Measurements from ENCODE around the gene PPP1R13L. TPM values are rescaled to one million over a fixed set of nuclear protein-coding genes. Genes with fewer than 3 reads are reported as not detected.

PPP1R13L gene
- total and polyA plus RNA-seq, 2 donors, result 1.7 to 41.6 TPM

DNA sequence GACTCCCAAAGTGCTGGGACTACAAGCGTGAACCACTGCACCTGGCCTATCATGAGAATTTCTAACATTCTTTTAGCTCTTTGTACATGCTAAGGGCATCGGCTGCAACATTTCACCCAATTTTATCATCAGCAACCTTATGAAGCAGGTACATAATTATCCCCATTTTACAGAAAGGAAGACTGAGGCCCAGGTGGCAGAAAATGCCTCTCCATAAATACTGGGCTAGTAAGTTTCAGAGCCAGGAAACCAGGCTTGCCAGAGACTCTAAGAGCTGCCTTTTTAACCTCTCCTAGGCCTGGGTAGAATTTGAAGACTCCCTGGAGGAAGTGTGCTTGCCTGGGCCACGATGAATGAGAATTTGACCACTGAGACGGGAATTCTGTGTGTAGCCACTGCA lies 36.7 kb downstream of the PPP1R13L start:
- Histone ChIP-seq H3K36me3 (ENCODE audit: control insufficient read depth in 2 of 2, insufficient read depth in 2 of 2, low read length in 1 of 2) (peaks cover 12 to 18% of the 10 kb centered on the region in 2 donors), H3K27me3 (ENCODE audit: control insufficient read depth in 2 of 2, insufficient read depth in 1 of 2, low read length in 1 of 2) (no peaks in the 10 kb centered on the region), H3K4me3 (ENCODE audit: low read length in 2 of 2) (no peak overlapping the region), H3K27ac (ENCODE audit: low read depth in 1 of 2, low read length in 1 of 2) (no peak overlapping the region), H3K9me3 (ENCODE audit: control insufficient read depth in 2 of 2, insufficient read depth in 1 of 2, low read length in 1 of 2) (no peaks in the 10 kb centered on the region), H3K4me1 (ENCODE audit: control insufficient read depth in 2 of 2, insufficient read depth in 2 of 2, low read length in 2 of 2) (peaks cover 0 to 5% of the 10 kb centered on the region in 2 donors)
- DNase-seq (ENCODE audit: low read depth in 6 of 9, low spot score in 9 of 9), result no peak
- 99% methylated on average over 4 of the region's 4 CpGs for WGBS

DNA sequence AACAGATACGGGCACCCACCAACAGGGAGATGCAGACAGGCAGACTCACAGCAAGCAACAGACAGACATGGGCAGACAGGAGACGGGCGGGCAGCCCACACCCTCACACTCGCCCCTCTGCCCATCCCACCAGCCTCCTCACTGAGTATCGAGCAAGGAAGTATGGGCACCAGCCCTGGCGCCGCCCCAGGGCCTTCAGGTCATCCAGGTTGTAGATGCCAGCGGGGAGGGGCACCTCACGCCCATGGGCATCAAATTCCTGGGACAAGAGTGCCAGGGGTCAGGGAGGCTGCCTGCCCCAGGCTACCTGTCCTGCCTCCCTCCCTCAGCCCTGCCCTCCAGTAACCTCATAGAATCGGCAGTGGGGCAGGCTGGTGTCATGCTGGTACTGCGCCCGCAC lies 40.2 kb downstream of the PPP1R13L start:
- no peak overlapping the region for H3K4me3 ChIP-seq (ENCODE audit: low read length in 2 of 2)
- no peaks in the 10 kb centered on the region for H3K27me3 ChIP-seq (ENCODE audit: control insufficient read depth in 2 of 2, insufficient read depth in 1 of 2, low read length in 1 of 2)
- no peak overlapping the region for H3K27ac ChIP-seq (ENCODE audit: low read depth in 1 of 2, low read length in 1 of 2)
- peaks cover 22 to 36% of the 10 kb centered on the region in 2 donors for H3K36me3 ChIP-seq (ENCODE audit: control insufficient read depth in 2 of 2, insufficient read depth in 2 of 2, low read length in 1 of 2)
- H3K4me1 ChIP-seq (ENCODE audit: control insufficient read depth in 2 of 2, insufficient read depth in 2 of 2, low read length in 2 of 2), result no peaks in the 10 kb centered on the region
- 94% methylated on average over 12 of the region's 12 CpGs for whole genome bisulfite sequencing
- no peak for DNase-seq (ENCODE audit: low read depth in 6 of 9, low spot score in 9 of 9)
- no peaks in the 10 kb centered on the region for H3K9me3 ChIP-seq (ENCODE audit: control insufficient read depth in 2 of 2, insufficient read depth in 1 of 2, low read length in 1 of 2)

DNA sequence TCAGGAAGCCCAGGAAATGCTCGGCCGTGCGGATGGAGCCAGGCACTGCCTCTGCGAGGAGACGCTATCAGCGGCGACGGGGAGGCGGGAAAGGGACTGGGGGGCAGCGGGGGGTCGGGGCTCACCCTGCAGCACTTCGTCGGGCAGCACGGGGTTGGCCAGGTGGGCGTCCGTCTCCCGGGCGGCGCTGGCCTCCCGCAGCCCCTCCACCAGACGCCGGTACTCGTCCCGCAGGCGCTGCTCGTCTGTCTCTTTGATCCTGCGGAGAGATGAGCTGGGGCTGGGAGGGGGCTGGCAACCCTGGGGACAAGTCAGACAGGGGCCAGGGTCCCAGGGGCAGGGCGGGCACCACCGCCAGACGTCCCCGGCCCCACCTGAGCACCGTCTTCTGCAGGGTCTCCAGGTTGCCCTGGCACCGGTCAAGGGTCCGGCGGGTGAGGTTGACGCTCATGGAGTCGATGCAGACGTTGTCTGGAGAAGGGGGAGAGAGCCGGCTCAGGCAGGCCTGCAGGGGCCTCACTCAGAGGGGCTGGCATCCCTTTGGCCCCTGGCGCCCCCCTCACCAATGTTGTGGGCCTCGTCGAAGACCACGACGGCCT lies 40.9 kb downstream of the PPP1R13L start:
- Histone ChIP-seq H3K36me3 (ENCODE audit: control insufficient read depth in 2 of 2, insufficient read depth in 2 of 2, low read length in 1 of 2) (peaks cover 28 to 36% of the 10 kb centered on the region in 2 donors), H3K9me3 (ENCODE audit: control insufficient read depth in 2 of 2, insufficient read depth in 1 of 2, low read length in 1 of 2) (no peaks in the 10 kb centered on the region), H3K27me3 (ENCODE audit: control insufficient read depth in 2 of 2, insufficient read depth in 1 of 2, low read length in 1 of 2) (no peaks in the 10 kb centered on the region), H3K27ac (ENCODE audit: low read depth in 1 of 2, low read length in 1 of 2) (no peak overlapping the region), H3K4me3 (ENCODE audit: low read length in 2 of 2) (no peak overlapping the region), H3K4me1 (ENCODE audit: control insufficient read depth in 2 of 2, insufficient read depth in 2 of 2, low read length in 2 of 2) (no peaks in the 10 kb centered on the region)
- WGBS, result 95% methylated on average over 44 of the region's 44 CpGs
- no peak for DNase-seq (ENCODE audit: low read depth in 6 of 9, low spot score in 9 of 9)

DNA sequence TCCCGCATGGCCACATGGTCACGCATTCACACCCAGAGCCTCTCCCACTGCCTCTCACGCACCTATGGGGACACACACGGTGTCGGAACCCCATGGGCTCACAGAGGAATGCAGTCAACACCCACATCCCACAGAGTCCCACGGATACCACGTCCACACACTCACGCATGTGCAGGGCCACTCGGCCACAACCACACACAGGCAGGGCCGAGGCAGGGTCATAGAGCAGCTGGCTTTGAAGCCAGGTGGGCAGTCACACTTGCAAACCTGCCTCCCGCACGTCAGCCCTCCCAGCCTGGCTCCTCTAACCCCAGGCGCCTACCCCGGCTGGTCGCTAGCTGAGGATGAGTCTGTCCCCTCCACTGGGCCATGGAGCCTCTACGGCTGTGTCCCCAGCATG lies 42.6 kb downstream of the PPP1R13L start:
- Histone ChIP-seq H3K4me3 (ENCODE audit: low read length in 2 of 2) (no peak overlapping the region), H3K27me3 (ENCODE audit: control insufficient read depth in 2 of 2, insufficient read depth in 1 of 2, low read length in 1 of 2) (no peaks in the 10 kb centered on the region), H3K36me3 (ENCODE audit: control insufficient read depth in 2 of 2, insufficient read depth in 2 of 2, low read length in 1 of 2) (peaks cover 25 to 36% of the 10 kb centered on the region in 2 donors), H3K27ac (ENCODE audit: low read depth in 1 of 2, low read length in 1 of 2) (no peak overlapping the region), H3K9me3 (ENCODE audit: control insufficient read depth in 2 of 2, insufficient read depth in 1 of 2, low read length in 1 of 2) (no peaks in the 10 kb centered on the region), H3K4me1 (ENCODE audit: control insufficient read depth in 2 of 2, insufficient read depth in 2 of 2, low read length in 2 of 2) (no peaks in the 10 kb centered on the region)
- 92% methylated on average over 16 of the region's 16 CpGs for WGBS
- DNase-seq (ENCODE audit: low read depth in 6 of 9, low spot score in 9 of 9), result no peak

DNA sequence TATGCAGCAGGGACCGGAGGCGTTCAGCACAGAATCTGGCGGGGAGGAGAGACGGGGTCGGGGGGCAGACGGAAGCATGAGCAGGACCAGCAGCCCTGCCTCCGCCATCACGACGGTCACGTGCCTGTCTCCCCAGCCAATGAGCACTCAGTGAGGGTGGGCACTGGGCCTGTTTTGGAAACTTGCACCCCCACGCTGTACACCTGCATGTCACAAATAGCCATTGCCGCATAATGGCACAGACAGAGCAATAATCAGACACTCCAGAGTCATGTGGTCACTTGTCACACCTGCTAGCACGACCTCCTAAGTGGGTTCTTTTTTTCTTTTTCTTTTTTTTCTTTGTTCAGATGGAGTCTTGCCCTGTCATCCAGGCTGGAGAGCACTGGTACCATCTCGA lies 43.3 kb downstream of the PPP1R13L start:
- H3K4me1 ChIP-seq (ENCODE audit: control insufficient read depth in 2 of 2, insufficient read depth in 2 of 2, low read length in 2 of 2), result no peaks in the 10 kb centered on the region
- H3K27me3 ChIP-seq (ENCODE audit: control insufficient read depth in 2 of 2, insufficient read depth in 1 of 2, low read length in 1 of 2), result no peaks in the 10 kb centered on the region
- H3K36me3 ChIP-seq (ENCODE audit: control insufficient read depth in 2 of 2, insufficient read depth in 2 of 2, low read length in 1 of 2), result peaks cover 29 to 43% of the 10 kb centered on the region in 2 donors
- no peak for DNase-seq (ENCODE audit: low read depth in 6 of 9, low spot score in 9 of 9)
- H3K27ac ChIP-seq (ENCODE audit: low read depth in 1 of 2, low read length in 1 of 2), result no peak overlapping the region
- no peak overlapping the region for H3K4me3 ChIP-seq (ENCODE audit: low read length in 2 of 2)
- H3K9me3 ChIP-seq (ENCODE audit: control insufficient read depth in 2 of 2, insufficient read depth in 1 of 2, low read length in 1 of 2), result no peaks in the 10 kb centered on the region
- 97% methylated on average over 14 of the region's 14 CpGs for WGBS

DNA sequence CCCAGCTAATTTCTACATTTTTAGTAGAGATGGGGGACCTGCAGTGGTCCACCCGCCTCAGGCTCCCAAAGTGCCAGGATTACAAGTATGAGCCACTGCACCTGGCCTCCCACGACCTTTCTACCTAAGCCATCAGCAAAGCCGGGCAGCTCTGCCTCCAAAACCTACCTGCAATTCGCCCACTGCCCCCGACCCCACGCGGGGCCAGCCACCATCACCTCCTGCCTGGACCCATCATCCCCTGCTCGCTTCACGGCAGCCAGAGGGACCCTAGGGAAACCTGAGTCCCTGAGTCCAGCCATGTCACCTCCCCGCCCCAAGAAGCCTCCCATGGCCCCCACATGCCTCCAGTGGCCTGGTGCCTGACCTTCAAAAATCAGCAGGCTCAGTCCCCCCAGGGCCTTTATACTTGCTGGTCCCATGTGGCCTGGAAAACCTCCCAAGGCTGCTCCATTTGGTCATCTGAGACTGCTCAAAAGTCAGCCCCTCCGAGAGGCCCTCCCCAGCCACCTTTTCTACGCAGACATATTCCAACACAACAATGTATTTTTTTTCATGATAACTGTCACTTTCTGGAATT lies 46.6 kb downstream of the PPP1R13L start:
- Histone ChIP-seq H3K27ac (ENCODE audit: low read depth in 1 of 2, low read length in 1 of 2) (no peak overlapping the region), H3K36me3 (ENCODE audit: control insufficient read depth in 2 of 2, insufficient read depth in 2 of 2, low read length in 1 of 2) (peaks cover 35 to 45% of the 10 kb centered on the region in 2 donors), H3K4me1 (ENCODE audit: control insufficient read depth in 2 of 2, insufficient read depth in 2 of 2, low read length in 2 of 2) (no peaks in the 10 kb centered on the region), H3K27me3 (ENCODE audit: control insufficient read depth in 2 of 2, insufficient read depth in 1 of 2, low read length in 1 of 2) (no peaks in the 10 kb centered on the region), H3K9me3 (ENCODE audit: control insufficient read depth in 2 of 2, insufficient read depth in 1 of 2, low read length in 1 of 2) (no peaks in the 10 kb centered on the region), H3K4me3 (ENCODE audit: low read length in 2 of 2) (no peak overlapping the region)
- WGBS, result 97% methylated on average over 12 of the region's 12 CpGs
- DNase-seq (ENCODE audit: low read depth in 6 of 9, low spot score in 9 of 9), result no peak

DNA sequence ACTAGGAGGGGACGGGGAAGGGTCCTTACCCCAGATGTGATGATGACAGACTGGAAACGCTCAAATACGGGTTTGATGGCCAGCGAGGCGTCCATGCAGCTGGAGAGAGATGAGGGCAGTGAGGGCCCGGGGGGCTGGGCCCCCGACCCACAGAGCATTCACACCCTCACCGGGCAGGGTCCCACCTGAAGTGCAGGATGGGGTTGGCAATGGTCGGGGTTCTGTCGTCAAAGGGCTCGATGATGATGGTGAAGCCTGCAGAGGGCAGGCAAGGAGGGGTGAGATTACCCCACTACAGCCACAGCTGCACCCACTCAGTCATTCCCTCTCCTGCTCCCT lies 47.5 kb downstream of the PPP1R13L start:
- Histone ChIP-seq H3K4me3 (ENCODE audit: low read length in 2 of 2) (no peak overlapping the region), H3K4me1 (ENCODE audit: control insufficient read depth in 2 of 2, insufficient read depth in 2 of 2, low read length in 2 of 2) (no peaks in the 10 kb centered on the region), H3K27ac (ENCODE audit: low read depth in 1 of 2, low read length in 1 of 2) (no peak overlapping the region), H3K36me3 (ENCODE audit: control insufficient read depth in 2 of 2, insufficient read depth in 2 of 2, low read length in 1 of 2) (peaks cover 39 to 43% of the 10 kb centered on the region in 2 donors), H3K9me3 (ENCODE audit: control insufficient read depth in 2 of 2, insufficient read depth in 1 of 2, low read length in 1 of 2) (no peaks in the 10 kb centered on the region), H3K27me3 (ENCODE audit: control insufficient read depth in 2 of 2, insufficient read depth in 1 of 2, low read length in 1 of 2) (no peaks in the 10 kb centered on the region)
- WGBS, result 97% methylated on average over 11 of the region's 11 CpGs
- no peak for DNase-seq (ENCODE audit: low read depth in 6 of 9, low spot score in 9 of 9)

DNA sequence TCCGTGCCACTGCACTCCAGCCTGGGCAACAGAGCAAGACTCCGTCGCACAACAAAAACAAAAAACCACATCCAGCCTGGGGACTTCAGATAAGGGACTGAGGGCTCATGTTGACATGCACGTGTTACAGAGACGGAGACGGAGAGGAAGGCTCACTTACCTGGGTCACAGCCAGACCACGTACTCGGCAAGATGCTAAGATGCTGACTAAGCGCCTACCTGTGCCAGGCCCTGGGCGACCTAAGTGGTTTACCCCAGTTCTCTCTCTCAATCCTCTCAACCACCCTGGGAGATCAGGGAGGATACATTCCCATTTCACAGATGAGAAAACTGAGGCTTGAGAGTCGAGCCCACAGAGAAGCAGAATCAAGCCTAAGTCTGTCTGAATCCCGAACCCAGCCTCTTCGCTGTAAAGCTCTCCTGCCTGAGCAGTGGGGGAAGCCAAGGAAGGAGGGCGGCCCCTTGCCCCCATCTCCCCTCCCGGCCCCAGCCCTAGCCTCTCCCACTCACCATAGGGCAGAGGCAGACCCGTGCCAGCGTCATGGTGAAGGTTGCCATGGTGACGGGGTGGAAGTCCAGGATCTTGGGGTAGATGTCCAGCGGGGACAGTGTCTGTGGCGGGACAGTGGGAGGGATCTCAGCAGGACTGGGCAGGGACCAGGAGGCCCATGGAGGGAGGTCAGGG lies 48.0 kb downstream of the PPP1R13L start:
- no peak for DNase-seq (ENCODE audit: low read depth in 6 of 9, low spot score in 9 of 9)
- Histone ChIP-seq H3K36me3 (ENCODE audit: control insufficient read depth in 2 of 2, insufficient read depth in 2 of 2, low read length in 1 of 2) (peaks cover 38 to 44% of the 10 kb centered on the region in 2 donors), H3K9me3 (ENCODE audit: control insufficient read depth in 2 of 2, insufficient read depth in 1 of 2, low read length in 1 of 2) (no peaks in the 10 kb centered on the region), H3K27me3 (ENCODE audit: control insufficient read depth in 2 of 2, insufficient read depth in 1 of 2, low read length in 1 of 2) (no peaks in the 10 kb centered on the region), H3K4me3 (ENCODE audit: low read length in 2 of 2) (no peak overlapping the region), H3K27ac (ENCODE audit: low read depth in 1 of 2, low read length in 1 of 2) (no peak overlapping the region), H3K4me1 (ENCODE audit: control insufficient read depth in 2 of 2, insufficient read depth in 2 of 2, low read length in 2 of 2) (no peaks in the 10 kb centered on the region)
- 97% methylated on average over 20 of the region's 20 CpGs for WGBS

DNA sequence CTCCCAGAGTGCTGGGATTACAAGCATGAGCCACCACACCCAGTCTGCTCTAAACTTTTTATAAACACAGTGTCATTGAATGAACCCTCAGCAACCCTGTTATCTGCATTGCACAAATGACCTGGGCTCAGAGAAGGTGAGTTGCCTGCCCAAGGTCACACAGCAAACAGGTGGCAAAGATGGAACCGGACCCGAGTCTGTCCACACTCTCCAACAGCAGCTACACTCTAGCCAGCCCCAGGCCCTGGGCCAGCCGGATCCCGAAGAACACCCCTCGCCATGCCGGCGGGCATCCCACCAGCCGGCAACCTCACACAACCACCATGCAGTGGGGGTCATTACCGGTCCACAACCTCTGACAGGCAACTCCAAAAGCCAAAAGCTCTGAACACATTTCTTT lies 49.0 kb downstream of the PPP1R13L start:
- Histone ChIP-seq H3K4me1 (ENCODE audit: control insufficient read depth in 2 of 2, insufficient read depth in 2 of 2, low read length in 2 of 2) (no peaks in the 10 kb centered on the region), H3K36me3 (ENCODE audit: control insufficient read depth in 2 of 2, insufficient read depth in 2 of 2, low read length in 1 of 2) (peaks cover 37 to 44% of the 10 kb centered on the region in 2 donors), H3K9me3 (ENCODE audit: control insufficient read depth in 2 of 2, insufficient read depth in 1 of 2, low read length in 1 of 2) (no peaks in the 10 kb centered on the region), H3K27ac (ENCODE audit: low read depth in 1 of 2, low read length in 1 of 2) (no peak overlapping the region), H3K4me3 (ENCODE audit: low read length in 2 of 2) (no peak overlapping the region), H3K27me3 (ENCODE audit: control insufficient read depth in 2 of 2, insufficient read depth in 1 of 2, low read length in 1 of 2) (no peaks in the 10 kb centered on the region)
- no peak for DNase-seq (ENCODE audit: low read depth in 6 of 9, low spot score in 9 of 9)
- 99% methylated on average over 9 of the region's 9 CpGs for WGBS

Data from thymus (tissue), 11 donors.